Mesothelial cell of epicardium (in vitro differentiated cells): ENCODE data around the gene PORCN. TPM values are rescaled to one million over a fixed set of nuclear protein-coding genes. Genes with fewer than 3 reads are reported as not detected.

Experiments used
- DNase-seq, 2 experiments: peaks; one replicate each; pipeline ENCODE4 v3.0.0; 2021; ENCODE audit warnings: low spot score in 2 of 2; ENCODE audit not compliant: unreplicated experiment in 2 of 2
- H3K27ac Mint-ChIP-seq: 2 replicates; pipeline ENCODE4 v1.8.0; 2021; ENCODE audit warnings: mixed read lengths
- H3K27me3 Mint-ChIP-seq: 2 replicates; pipeline ENCODE4 v1.8.0; 2021; ENCODE audit warnings: low read depth, mixed read lengths
- H3K36me3 Mint-ChIP-seq: 2 replicates; pipeline ENCODE4 v1.8.0; 2021; ENCODE audit warnings: mixed read lengths
- H3K4me1 Mint-ChIP-seq: 2 replicates; pipeline ENCODE4 v1.8.0; 2021; ENCODE audit warnings: mixed read lengths
- H3K4me3 Mint-ChIP-seq: 2 replicates; pipeline ENCODE4 v1.8.0; 2021; ENCODE audit warnings: mild to moderate bottlenecking, moderate library complexity, mixed read lengths
- H3K9me3 Mint-ChIP-seq: 2 replicates; pipeline ENCODE4 v1.8.0; 2021; ENCODE audit warnings: mixed read lengths
- CTCF ChIP-seq: fragments of 200-600 bp; sonication (generic); IDR thresholded peaks from one replicate; pipeline ENCODE4 v1.5.0; 2021; ENCODE audit warnings: antibody characterized with exemption; ENCODE audit not compliant: unreplicated experiment
- total RNA-seq: library from RNA; stranded (reverse); gene quantifications from 3 replicates; pipeline ENCODE4 v1.2.1, GENCODE V29; 2021

The PORCN gene
- total RNA-seq, 1 donor from 2014 or later: 10.1 TPM

- Mint-ChIP-seq H3K27me3 (peaks cover 2% of the 10 kb centered on the region), H3K9me3 (peaks cover 4% of the 10 kb centered on the region), H3K4me1 (peaks cover 31% of the 10 kb centered on the region), H3K4me3 (peak within 1 kb of the TSS; percentile 60), H3K36me3 (no peaks in the 10 kb centered on the region), H3K27ac (peak within 1 kb of the TSS; percentile 60)
- DNase-seq: no peak
- no peak for TF ChIP-seq CTCF
These were observed 38.5 kb upstream of the PORCN start, which contains the start of gene SLC38A5 for GRCh38 chrX:48470110-48470832. Gene SLC38A5, minus strand, starts transcription at chrX:48470260. Its CDS starts 2,336 bp downstream, at chrX:48467924.

GRCh38 chrX:48470833-48471118 lies 38.0 kb upstream of the PORCN start:
- no peak for DNase-seq
- no peak overlapping the region for H3K4me3 Mint-ChIP-seq
- H3K36me3 Mint-ChIP-seq: no peaks in the 10 kb centered on the region
- H3K27me3 Mint-ChIP-seq: peaks cover 2% of the 10 kb centered on the region
- no peak overlapping the region for H3K27ac Mint-ChIP-seq
- TF ChIP-seq CTCF: no peak
- H3K4me1 Mint-ChIP-seq: peaks cover 30% of the 10 kb centered on the region
- peaks cover 4% of the 10 kb centered on the region for H3K9me3 Mint-ChIP-seq

GRCh38 chrX:48471504-48471903 lies 37.3 kb upstream of the PORCN start:
- H3K4me3 Mint-ChIP-seq: peak overlapping the region; percentile 3
- peaks cover 32% of the 10 kb centered on the region for H3K4me1 Mint-ChIP-seq
- no peak for DNase-seq
- no peaks in the 10 kb centered on the region for H3K36me3 Mint-ChIP-seq
- no peak for TF ChIP-seq CTCF
- H3K27ac Mint-ChIP-seq: peak overlapping the region; percentile 77
- peaks cover 2% of the 10 kb centered on the region for H3K27me3 Mint-ChIP-seq
- H3K9me3 Mint-ChIP-seq: peaks cover 4% of the 10 kb centered on the region

GRCh38 chrX:48472225-48472624 lies 36.6 kb upstream of the PORCN start:
- TF ChIP-seq CTCF: no peak
- peaks cover 10% of the 10 kb centered on the region for H3K9me3 Mint-ChIP-seq

GRCh38 chrX:48472851-48473703 lies 35.7 kb upstream of the PORCN start:
- no peak for DNase-seq
- H3K36me3 Mint-ChIP-seq: no peaks in the 10 kb centered on the region
- no peak overlapping the region for H3K4me3 Mint-ChIP-seq

More at GRCh38 chrX:48472225-48472624, 36.6 kb upstream of the PORCN start:
- H3K4me1 Mint-ChIP-seq: peaks cover 39% of the 10 kb centered on the region
- H3K36me3 Mint-ChIP-seq: no peaks in the 10 kb centered on the region
- no peak overlapping the region for H3K4me3 Mint-ChIP-seq
- H3K27ac Mint-ChIP-seq: no peak overlapping the region
- H3K27me3 Mint-ChIP-seq: peaks cover 2% of the 10 kb centered on the region
- DNase-seq: no peak

More at GRCh38 chrX:48472851-48473703, 35.7 kb upstream of the PORCN start:
- TF ChIP-seq CTCF: no peak
- peaks cover 39% of the 10 kb centered on the region for H3K4me1 Mint-ChIP-seq
- H3K9me3 Mint-ChIP-seq: peaks cover 14% of the 10 kb centered on the region
- H3K27ac Mint-ChIP-seq: no peak overlapping the region
- H3K27me3 Mint-ChIP-seq: no peaks in the 10 kb centered on the region
